ENCODE measurements around the gene GPC4. TPM values are rescaled to one million over a fixed set of nuclear protein-coding genes. Genes with fewer than 3 reads are reported as not detected.

Gene GPC4
- total RNA-seq, 2 donors from 2014 or later: 8.0 to 15.2 TPM

DNA sequence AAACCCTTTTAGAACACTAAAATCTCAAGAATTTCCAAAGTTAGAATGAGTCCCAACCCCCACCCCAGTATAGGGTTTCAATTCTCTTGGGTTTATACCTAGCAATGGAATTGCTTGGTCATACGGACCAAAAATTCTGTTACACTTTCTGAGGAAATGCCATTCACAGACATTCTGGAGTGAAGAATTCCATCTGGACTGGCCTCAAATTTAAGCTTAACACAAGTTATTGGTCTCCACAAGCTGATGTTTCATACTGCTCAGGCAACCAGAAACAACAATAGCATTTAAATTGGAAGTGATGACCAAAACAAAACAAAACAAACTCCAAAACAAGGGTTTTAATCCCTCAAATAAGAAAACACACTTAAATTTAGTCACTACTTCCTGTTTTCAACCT is 51.1 kb downstream of the GPC4 start:
- H3K4me1 ChIP-seq (replicated peaks): no peaks in the 10 kb centered on the region

DNA sequence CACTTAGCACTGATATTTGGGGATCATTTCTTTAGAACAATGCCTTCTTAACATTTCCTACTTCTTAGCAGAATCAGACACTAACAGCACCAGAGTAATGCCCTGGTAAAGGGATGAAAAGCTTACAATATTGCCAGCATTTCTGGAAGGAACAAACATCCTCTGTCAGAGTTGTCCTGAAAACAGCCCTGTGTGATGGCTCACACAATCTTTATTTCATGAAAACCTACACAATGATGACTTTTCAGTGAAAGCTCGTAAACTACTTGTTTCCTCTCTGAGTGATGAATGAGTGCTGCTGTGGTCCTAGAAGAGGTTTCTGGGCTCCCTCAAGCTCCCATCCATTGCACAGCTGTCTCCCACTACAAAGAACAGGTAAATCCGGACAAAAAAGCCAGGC is 52.8 kb downstream of the GPC4 start:
- Histone ChIP-seq H3K4me3 (no peak overlapping the region), H3K36me3 (no peaks in the 10 kb centered on the region), H3K4me1 (replicated peaks) (no peaks in the 10 kb centered on the region), H3K9me3 (no peaks in the 10 kb centered on the region), H3K27me3 (replicated peaks; ENCODE audit: insufficient read depth) (no peaks in the 10 kb centered on the region), H3K27ac (no peak overlapping the region)
- intact Hi-C loops (cut with DNase I): no loop called here
- WGBS: 58% methylated on average over 2 of the region's 2 CpGs
- TF ChIP-seq POLR2AphosphoS5 (IDR thresholded peaks at IDR 0.05) (no peak), POLR2A (IDR thresholded peaks at IDR 0.05) (no peak)
- TF ChIP-seq, protein P1, sequence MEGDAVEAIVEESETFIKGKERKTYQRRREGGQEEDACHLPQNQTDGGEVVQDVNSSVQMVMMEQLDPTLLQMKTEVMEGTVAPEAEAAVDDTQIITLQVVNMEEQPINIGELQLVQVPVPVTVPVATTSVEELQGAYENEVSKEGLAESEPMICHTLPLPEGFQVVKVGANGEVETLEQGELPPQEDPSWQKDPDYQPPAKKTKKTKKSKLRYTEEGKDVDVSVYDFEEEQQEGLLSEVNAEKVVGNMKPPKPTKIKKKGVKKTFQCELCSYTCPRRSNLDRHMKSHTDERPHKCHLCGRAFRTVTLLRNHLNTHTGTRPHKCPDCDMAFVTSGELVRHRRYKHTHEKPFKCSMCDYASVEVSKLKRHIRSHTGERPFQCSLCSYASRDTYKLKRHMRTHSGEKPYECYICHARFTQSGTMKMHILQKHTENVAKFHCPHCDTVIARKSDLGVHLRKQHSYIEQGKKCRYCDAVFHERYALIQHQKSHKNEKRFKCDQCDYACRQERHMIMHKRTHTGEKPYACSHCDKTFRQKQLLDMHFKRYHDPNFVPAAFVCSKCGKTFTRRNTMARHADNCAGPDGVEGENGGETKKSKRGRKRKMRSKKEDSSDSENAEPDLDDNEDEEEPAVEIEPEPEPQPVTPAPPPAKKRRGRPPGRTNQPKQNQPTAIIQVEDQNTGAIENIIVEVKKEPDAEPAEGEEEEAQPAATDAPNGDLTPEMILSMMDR (IDR thresholded peaks at IDR 0.05): no peak
- no peak for DNase-seq (ENCODE audit: low spot score)

More for the DNA sequence above, 51.1 kb downstream of the GPC4 start:
- Histone ChIP-seq H3K36me3 (no peaks in the 10 kb centered on the region), H3K27ac (no peak overlapping the region), H3K27me3 (replicated peaks; ENCODE audit: insufficient read depth) (no peaks in the 10 kb centered on the region), H3K4me3 (no peak overlapping the region), H3K9me3 (no peaks in the 10 kb centered on the region)
- TF ChIP-seq, protein P1 (IDR thresholded peaks at IDR 0.05): no peak
- TF ChIP-seq POLR2AphosphoS5 (IDR thresholded peaks at IDR 0.05) (no peak), POLR2A (IDR thresholded peaks at IDR 0.05) (no peak)
- intact Hi-C loops (cut with DNase I): no loop called here
- 60% methylated on average over 1 of the region's 1 CpG for WGBS
- no peak for DNase-seq (ENCODE audit: low spot score)

DNA sequence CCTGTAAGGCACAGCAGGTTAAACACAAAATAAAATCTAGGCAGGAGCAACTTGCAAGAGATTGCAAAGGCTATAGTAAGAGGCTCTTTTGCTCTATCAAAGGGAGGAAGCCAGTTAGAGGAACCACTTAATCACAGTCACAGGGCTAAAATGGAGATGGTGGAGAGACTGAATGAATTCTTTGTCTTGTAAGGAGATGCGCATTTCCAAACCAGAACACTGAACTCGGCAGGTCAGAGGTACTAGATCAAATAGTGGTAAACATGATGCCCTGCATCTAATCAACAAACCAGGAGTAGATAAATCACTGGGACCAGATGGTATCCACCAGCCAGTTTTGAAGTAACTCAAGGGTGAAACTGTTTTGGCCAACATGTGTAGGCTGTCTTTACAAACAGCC is 55.8 kb downstream of the GPC4 start:
- intact Hi-C loops (cut with DNase I): no loop called here
- H3K27me3 ChIP-seq (replicated peaks; ENCODE audit: insufficient read depth): no peaks in the 10 kb centered on the region

DNA sequence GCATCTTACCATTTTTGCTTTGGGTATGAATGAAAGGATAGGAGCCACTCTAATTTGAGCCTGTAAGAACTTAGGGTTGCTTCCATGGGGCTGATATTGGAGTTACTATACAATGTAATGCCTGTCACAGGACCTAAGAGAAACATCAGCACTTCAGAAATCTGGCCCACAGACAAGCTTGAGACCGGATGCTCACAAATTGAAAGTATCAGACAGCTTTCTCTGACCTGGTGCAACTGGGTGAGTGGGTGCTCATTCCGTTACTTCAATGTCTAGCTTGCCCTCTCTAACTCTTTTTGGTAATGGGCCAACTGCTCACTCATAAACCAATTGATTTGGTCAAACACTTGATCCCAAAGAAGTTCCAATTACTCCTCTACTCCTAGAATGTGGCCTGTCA is 62.1 kb downstream of the GPC4 start:
- intact Hi-C loops (cut with DNase I): no loop called here
- H3K9me3 ChIP-seq: no peaks in the 10 kb centered on the region
- no peak for TF ChIP-seq POLR2A (IDR thresholded peaks at IDR 0.05)
- no peak for TF ChIP-seq POLR2AphosphoS5 (IDR thresholded peaks at IDR 0.05)
- TF ChIP-seq, protein P1 (IDR thresholded peaks at IDR 0.05): no peak
- H3K36me3 ChIP-seq: no peaks in the 10 kb centered on the region
- H3K27ac ChIP-seq: no peak overlapping the region
- H3K4me3 ChIP-seq: no peak overlapping the region
- DNase-seq (ENCODE audit: low spot score): no peak
- no peaks in the 10 kb centered on the region for H3K27me3 ChIP-seq (replicated peaks; ENCODE audit: insufficient read depth)
- no peaks in the 10 kb centered on the region for H3K4me1 ChIP-seq (replicated peaks)
- 100% methylated on average over 2 of the region's 2 CpGs for WGBS

More for the DNA sequence above, 55.8 kb downstream of the GPC4 start:
- Histone ChIP-seq H3K4me1 (replicated peaks) (no peaks in the 10 kb centered on the region), H3K36me3 (no peaks in the 10 kb centered on the region), H3K4me3 (no peak overlapping the region), H3K9me3 (no peaks in the 10 kb centered on the region), H3K27ac (no peak overlapping the region)
- DNase-seq (ENCODE audit: low spot score): no peak
- 91% methylated on average over 2 of the region's 2 CpGs for WGBS
- TF ChIP-seq, protein P1 (IDR thresholded peaks at IDR 0.05): no peak
- TF ChIP-seq POLR2A (IDR thresholded peaks at IDR 0.05) (no peak), POLR2AphosphoS5 (IDR thresholded peaks at IDR 0.05) (no peak)

DNA sequence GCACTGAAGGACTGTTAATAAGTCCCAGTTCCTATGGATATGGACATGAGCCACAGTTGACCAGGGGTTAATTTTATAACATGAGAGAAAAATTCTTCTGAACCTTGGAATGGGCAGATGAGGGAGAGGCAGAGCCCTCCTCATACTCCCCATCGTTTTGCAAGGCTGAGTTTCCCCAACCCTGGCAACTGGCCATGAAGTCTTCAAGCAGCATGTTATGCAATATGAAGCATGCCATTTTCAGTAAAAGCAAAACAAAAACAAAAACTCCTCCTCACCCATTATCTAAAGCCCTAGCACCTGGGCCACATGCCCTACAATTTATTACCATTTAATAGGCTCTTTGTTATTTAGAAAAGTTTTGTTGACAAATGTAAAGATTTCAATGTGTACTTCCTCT is 64.5 kb downstream of the GPC4 start:
- no peak overlapping the region for H3K27ac ChIP-seq
- no peaks in the 10 kb centered on the region for H3K27me3 ChIP-seq (replicated peaks; ENCODE audit: insufficient read depth)
- 0% methylated on average over 1 of the region's 1 CpG for WGBS
- no peak overlapping the region for H3K4me3 ChIP-seq
- TF ChIP-seq, protein P1 (IDR thresholded peaks at IDR 0.05): no peak
- no peak for TF ChIP-seq POLR2A (IDR thresholded peaks at IDR 0.05)
- H3K4me1 ChIP-seq (replicated peaks): no peaks in the 10 kb centered on the region
- H3K9me3 ChIP-seq: no peaks in the 10 kb centered on the region
- intact Hi-C loops (cut with DNase I): no loop called here
- H3K36me3 ChIP-seq: no peaks in the 10 kb centered on the region
- DNase-seq (ENCODE audit: low spot score): no peak

Data from prostate gland (tissue), 2 donors.